ENCODE measurements around the gene PPP2R2C. TPM values are rescaled to one million over a fixed set of nuclear protein-coding genes. Genes with fewer than 3 reads are reported as not detected.

Gene PPP2R2C
- total RNA-seq, 2 donors from 2014 or later, result 8.0 to 10.4 TPM

DNA sequence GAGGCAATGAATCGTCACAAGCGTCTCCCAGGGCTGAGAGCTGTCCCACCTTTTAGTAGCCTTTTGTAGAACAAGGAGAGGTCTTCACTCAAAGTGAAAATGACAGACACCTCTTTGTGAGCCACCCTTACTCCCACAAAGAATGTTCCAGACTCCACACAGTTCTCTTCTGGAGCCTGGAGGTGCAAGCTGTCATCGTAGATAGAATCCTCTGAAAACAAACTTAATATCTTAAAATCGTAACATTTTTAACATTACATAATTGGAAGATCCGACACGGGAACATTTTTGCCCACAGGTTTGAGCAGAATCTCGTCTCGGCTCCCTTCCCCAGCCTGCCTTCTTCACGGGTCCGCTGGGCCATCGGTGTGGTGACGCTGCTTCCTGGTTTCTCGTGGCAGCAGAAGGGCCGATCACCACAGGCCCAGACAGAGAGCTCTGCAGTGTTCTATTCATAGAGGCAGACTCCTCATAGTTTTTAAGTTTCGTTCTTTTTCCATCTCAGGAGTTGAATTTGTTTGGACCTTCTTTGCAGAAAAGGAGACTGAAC, 175.1 kb downstream of the PPP2R2C start:
- no peak overlapping the region for H3K27ac ChIP-seq
- no peaks in the 10 kb centered on the region for H3K9me3 ChIP-seq
- peaks cover 0 to 6% of the 10 kb centered on the region in 2 donors for H3K36me3 ChIP-seq

DNA sequence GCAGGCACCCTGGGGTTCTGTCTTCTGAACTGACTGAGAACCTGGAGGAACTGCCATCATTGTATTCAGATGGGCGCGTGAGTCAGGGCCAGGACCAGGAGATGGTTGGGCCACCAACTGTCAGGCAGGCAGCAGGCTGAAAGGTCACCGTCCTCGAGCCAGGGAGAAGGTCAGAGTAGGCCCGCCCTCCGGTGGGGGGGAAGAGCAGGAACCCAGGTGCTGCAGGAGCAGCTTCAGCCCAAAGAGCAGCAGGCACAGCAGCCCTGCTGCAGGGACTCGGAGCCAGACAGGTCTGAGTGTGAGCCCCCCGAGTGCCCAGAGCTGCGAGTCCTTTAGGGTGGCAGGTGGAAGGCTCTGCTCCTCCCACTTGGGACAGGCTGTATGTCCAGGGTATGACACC, 176.4 kb downstream of the PPP2R2C start:
- no peaks in the 10 kb centered on the region for H3K9me3 ChIP-seq
- peaks cover 0 to 6% of the 10 kb centered on the region in 2 donors for H3K36me3 ChIP-seq
- H3K4me3 ChIP-seq, result no peak overlapping the region
- intact Hi-C loops (cut with DNase I), result no loop called here
- DNase-seq (ENCODE audit: low spot score), result no peak
- no peaks in the 10 kb centered on the region for H3K4me1 ChIP-seq (replicated peaks)
- no peaks in the 10 kb centered on the region for H3K27me3 ChIP-seq (replicated peaks; ENCODE audit: insufficient read depth)
- no peak overlapping the region for H3K27ac ChIP-seq
- 76% methylated on average over 9 of the region's 9 CpGs for WGBS
- no peak for TF ChIP-seq POLR2AphosphoS5 (IDR thresholded peaks at IDR 0.05)
- TF ChIP-seq, protein P1, sequence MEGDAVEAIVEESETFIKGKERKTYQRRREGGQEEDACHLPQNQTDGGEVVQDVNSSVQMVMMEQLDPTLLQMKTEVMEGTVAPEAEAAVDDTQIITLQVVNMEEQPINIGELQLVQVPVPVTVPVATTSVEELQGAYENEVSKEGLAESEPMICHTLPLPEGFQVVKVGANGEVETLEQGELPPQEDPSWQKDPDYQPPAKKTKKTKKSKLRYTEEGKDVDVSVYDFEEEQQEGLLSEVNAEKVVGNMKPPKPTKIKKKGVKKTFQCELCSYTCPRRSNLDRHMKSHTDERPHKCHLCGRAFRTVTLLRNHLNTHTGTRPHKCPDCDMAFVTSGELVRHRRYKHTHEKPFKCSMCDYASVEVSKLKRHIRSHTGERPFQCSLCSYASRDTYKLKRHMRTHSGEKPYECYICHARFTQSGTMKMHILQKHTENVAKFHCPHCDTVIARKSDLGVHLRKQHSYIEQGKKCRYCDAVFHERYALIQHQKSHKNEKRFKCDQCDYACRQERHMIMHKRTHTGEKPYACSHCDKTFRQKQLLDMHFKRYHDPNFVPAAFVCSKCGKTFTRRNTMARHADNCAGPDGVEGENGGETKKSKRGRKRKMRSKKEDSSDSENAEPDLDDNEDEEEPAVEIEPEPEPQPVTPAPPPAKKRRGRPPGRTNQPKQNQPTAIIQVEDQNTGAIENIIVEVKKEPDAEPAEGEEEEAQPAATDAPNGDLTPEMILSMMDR (IDR thresholded peaks at IDR 0.05), result no peak
- TF ChIP-seq POLR2A (IDR thresholded peaks at IDR 0.05), result no peak

More for the DNA sequence above, 175.1 kb downstream of the PPP2R2C start:
- no peak for DNase-seq (ENCODE audit: low spot score)
- intact Hi-C loops (cut with DNase I), result no loop called here
- WGBS, result 89% methylated on average over 15 of the region's 15 CpGs
- Histone ChIP-seq H3K4me1 (replicated peaks) (no peaks in the 10 kb centered on the region), H3K27me3 (replicated peaks; ENCODE audit: insufficient read depth) (no peaks in the 10 kb centered on the region), H3K4me3 (no peak overlapping the region)
- TF ChIP-seq POLR2AphosphoS5 (IDR thresholded peaks at IDR 0.05) (no peak), POLR2A (IDR thresholded peaks at IDR 0.05) (no peak)
- TF ChIP-seq, protein P1 (IDR thresholded peaks at IDR 0.05), result no peak

DNA sequence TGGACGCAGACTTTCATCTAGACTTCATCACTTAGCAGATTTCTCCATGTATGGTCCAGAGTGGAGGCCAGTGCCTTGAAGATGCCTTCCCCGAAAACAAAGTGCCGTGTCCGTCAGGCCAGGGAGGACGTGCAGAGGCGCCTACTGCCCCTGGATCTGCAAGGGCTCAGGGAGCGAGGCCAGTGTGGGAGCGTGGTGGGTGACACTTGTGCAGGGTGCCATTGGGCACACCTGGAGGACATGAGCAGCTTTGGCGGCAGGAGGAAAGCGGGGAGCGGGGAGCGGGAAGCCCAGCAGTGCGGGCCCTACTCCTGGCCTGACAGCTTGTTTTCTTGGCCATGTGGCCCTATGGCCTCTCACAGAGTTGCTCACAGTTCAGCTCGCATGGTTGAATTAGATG, 176.9 kb downstream of the PPP2R2C start:
- Histone ChIP-seq H3K36me3 (peaks cover 0 to 2% of the 10 kb centered on the region in 2 donors), H3K4me1 (replicated peaks) (no peaks in the 10 kb centered on the region), H3K27me3 (replicated peaks; ENCODE audit: insufficient read depth) (no peaks in the 10 kb centered on the region), H3K4me3 (no peak overlapping the region), H3K9me3 (no peaks in the 10 kb centered on the region), H3K27ac (no peak overlapping the region)
- 93% methylated on average over 14 of the region's 14 CpGs for WGBS
- TF ChIP-seq POLR2A (IDR thresholded peaks at IDR 0.05) (no peak), POLR2AphosphoS5 (IDR thresholded peaks at IDR 0.05) (no peak)
- TF ChIP-seq, protein P1 (IDR thresholded peaks at IDR 0.05), result no peak
- no peak for DNase-seq (ENCODE audit: low spot score)
- intact Hi-C loops (cut with DNase I), result no loop called here

DNA sequence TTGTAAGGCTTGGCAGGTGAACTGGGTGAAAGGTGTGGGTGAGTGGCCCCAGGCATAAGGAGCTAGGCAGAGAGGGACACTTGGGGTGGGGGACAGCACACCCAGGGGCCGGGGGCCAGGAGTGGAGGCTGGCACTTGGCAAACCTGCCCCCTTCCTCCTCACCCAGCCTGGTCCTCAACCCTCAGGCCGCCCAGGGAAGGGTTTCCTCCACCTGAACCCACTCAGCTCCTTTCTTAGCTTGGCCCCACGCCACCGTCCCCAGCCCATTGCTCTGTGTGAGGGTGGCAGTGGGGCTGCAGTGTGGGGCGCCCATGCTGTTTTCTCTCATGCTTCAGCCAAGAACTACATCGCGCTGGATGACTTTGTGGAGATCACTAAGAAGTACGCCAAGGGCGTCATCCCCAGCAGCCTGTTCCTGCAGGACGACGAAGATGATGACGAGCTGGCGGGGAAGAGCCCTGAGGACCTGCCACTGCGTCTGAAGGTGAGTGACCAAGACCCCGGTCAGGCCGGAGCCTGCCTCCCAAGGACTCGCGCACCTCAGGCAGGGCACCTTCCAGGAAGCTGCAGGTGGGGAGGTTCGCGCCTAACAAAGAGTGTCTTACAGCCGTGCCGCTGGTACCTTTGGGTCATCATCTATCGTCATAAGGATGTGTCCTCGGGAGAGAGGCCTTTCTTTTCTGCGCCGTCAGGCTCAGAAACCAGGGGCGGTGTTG, 177.6 kb downstream of the PPP2R2C start:
- DNase-seq (ENCODE audit: low spot score), result no peak
- H3K27ac ChIP-seq, result no peak overlapping the region
- intact Hi-C loops (cut with DNase I), result no loop called here
- H3K4me3 ChIP-seq, result no peak overlapping the region
- H3K9me3 ChIP-seq, result no peaks in the 10 kb centered on the region
- H3K4me1 ChIP-seq (replicated peaks), result no peaks in the 10 kb centered on the region
- 92% methylated on average over 27 of the region's 27 CpGs for WGBS
- no peak for TF ChIP-seq POLR2A (IDR thresholded peaks at IDR 0.05)
- TF ChIP-seq POLR2AphosphoS5 (IDR thresholded peaks at IDR 0.05), result no peak
- TF ChIP-seq, protein P1 (IDR thresholded peaks at IDR 0.05), result no peak
- no peaks in the 10 kb centered on the region for H3K27me3 ChIP-seq (replicated peaks; ENCODE audit: insufficient read depth)
- H3K36me3 ChIP-seq, result no peaks in the 10 kb centered on the region

DNA sequence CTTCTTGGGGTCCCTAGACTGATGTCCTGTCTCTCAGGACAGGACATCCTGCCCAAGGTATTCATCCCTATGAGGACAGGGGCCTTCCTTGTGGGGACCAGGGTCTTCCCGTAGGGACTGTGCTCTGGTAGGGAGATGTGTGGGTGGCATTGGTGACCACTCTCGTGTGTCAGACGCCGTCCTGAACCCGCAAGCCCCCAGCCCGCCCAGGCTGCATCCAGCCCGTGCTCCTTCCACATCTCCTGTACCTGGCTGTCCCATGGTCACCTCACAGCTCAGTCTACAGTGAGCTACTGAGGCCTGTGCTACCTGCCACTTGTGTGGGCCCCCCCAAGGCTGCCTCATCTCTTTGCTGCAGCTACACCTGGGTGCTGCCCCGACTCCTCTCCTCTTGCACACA, 178.8 kb downstream of the PPP2R2C start:
- Histone ChIP-seq H3K27me3 (replicated peaks; ENCODE audit: insufficient read depth) (no peaks in the 10 kb centered on the region), H3K27ac (no peak overlapping the region), H3K4me3 (no peak overlapping the region), H3K4me1 (replicated peaks) (no peaks in the 10 kb centered on the region), H3K36me3 (no peaks in the 10 kb centered on the region), H3K9me3 (no peaks in the 10 kb centered on the region)
- DNase-seq (ENCODE audit: low spot score), result no peak
- TF ChIP-seq, protein P1 (IDR thresholded peaks at IDR 0.05), result no peak
- TF ChIP-seq POLR2A (IDR thresholded peaks at IDR 0.05) (no peak), POLR2AphosphoS5 (IDR thresholded peaks at IDR 0.05) (no peak)
- 93% methylated on average over 8 of the region's 8 CpGs for WGBS
- intact Hi-C loops (cut with DNase I), result no loop called here

Measured in prostate gland (tissue), 2 donors.